CD14-positive monocyte (primary cell): Measurements from ENCODE around the gene WDPCP. TPM values are rescaled to one million over a fixed set of nuclear protein-coding genes. Genes with fewer than 3 reads are reported as not detected.

Source experiments
- DNase-seq, 3 donors: peaks; one replicate each; pipeline ENCODE4 v3.0.0-alpha.2; 2011 to 2022
- H2AFZ ChIP-seq: 2 replicates; pipeline ENCODE4 v1.6.0; 2012; ENCODE audit warnings: mild to moderate bottlenecking, low read depth, low read length, inconsistent platforms; ENCODE audit not compliant: insufficient read depth, poor library complexity, severe bottlenecking
- H3K27ac ChIP-seq, 2 donors: 1 replicate in 1 of 2; 2 replicates in 1 of 2; pipeline ENCODE4 v1.5.1; 2012 to 2013; ENCODE audit warnings: low read length in 2 of 2, control low read depth in 1 of 2, inconsistent platforms in 1 of 2, low read depth in 1 of 2, mild to moderate bottlenecking in 1 of 2
- H3K27me3 ChIP-seq, 2 donors: one replicate each; pipeline versions ENCODE4 v1.6.0 to v1.6.1; 2011 to 2013; ENCODE audit warnings: low read length in 2 of 2; ENCODE audit not compliant: control insufficient read depth in 2 of 2, insufficient read depth in 2 of 2
- H3K36me3 ChIP-seq, 2 donors: replicated peaks in 1 of 2; 1 replicate in 1 of 2; 2 replicates in 1 of 2; pipeline versions ENCODE4 v1.5.1 to v1.6.1; 2012 to 2013; ENCODE audit warnings: low read length in 2 of 2, control low read depth in 1 of 2, inconsistent platforms in 1 of 2, mild to moderate bottlenecking in 1 of 2; ENCODE audit not compliant: insufficient read depth in 2 of 2, control insufficient read depth in 1 of 2
- H3K4me1 ChIP-seq, 2 donors: 1 replicate in 1 of 2; 2 replicates in 1 of 2; pipeline versions ENCODE4 v1.5.1 to v1.6.1; 2012 to 2013; ENCODE audit warnings: low read length in 2 of 2, control low read depth in 1 of 2, inconsistent platforms in 1 of 2, mild to moderate bottlenecking in 1 of 2, moderate library complexity in 1 of 2; ENCODE audit not compliant: insufficient read depth in 2 of 2, control insufficient read depth in 1 of 2
- H3K4me2 ChIP-seq: replicated peaks from 2 replicates; pipeline ENCODE3; 2012; ENCODE audit warnings: low read length, moderate library complexity, mild to moderate bottlenecking; ENCODE audit not compliant: poor library complexity, severe bottlenecking; ENCODE audit errors: extremely low read depth
- H3K4me3 ChIP-seq, 3 experiments: fragments of 200-600 bp in 1 of 3; sonication (generic) in 1 of 3; replicated peaks in 1 of 3; 1 replicate in 2 of 3; 2 replicates in 1 of 3; pipeline ENCODE4 v1.5.1; 2011 to 2013; ENCODE audit warnings: low read length in 3 of 3, mild to moderate bottlenecking in 3 of 3, control low read depth in 2 of 3, low read depth in 2 of 3, inconsistent platforms in 1 of 3, moderate library complexity in 1 of 3
- H3K79me2 ChIP-seq: 2 replicates; pipeline ENCODE4 v1.6.0; 2012; ENCODE audit warnings: mild to moderate bottlenecking, control low read depth, inconsistent platforms, low read length, moderate library complexity; ENCODE audit not compliant: insufficient read depth
- H3K9ac ChIP-seq: 2 replicates; pipeline ENCODE4 v1.6.0; 2017; ENCODE audit warnings: low read length, mild to moderate bottlenecking; ENCODE audit not compliant: insufficient read depth, poor library complexity, severe bottlenecking
- H3K9me3 ChIP-seq, 2 donors: replicated peaks in 1 of 2; 1 replicate in 1 of 2; 2 replicates in 1 of 2; pipeline versions ENCODE4 v1.5.1 to v1.6.1; 2012 to 2013; ENCODE audit warnings: low read length in 2 of 2, control low read depth in 1 of 2; ENCODE audit not compliant: control insufficient read depth in 1 of 2, insufficient read depth in 1 of 2
- H4K20me1 ChIP-seq: 2 replicates; pipeline ENCODE4 v1.6.0; 2012; ENCODE audit warnings: mild to moderate bottlenecking, low read length, control low read depth, moderate library complexity; ENCODE audit not compliant: insufficient read depth
- H3K27ac Mint-ChIP-seq, 7 donors: one replicate each; pipeline ENCODE4 v1.8.0; 2020; ENCODE audit warnings: mild to moderate bottlenecking in 7 of 7, mixed read lengths in 7 of 7, moderate library complexity in 6 of 7, inconsistent platforms in 2 of 7
- H3K27me3 Mint-ChIP-seq, 3 donors: one replicate each; pipeline ENCODE4 v1.8.0; 2021 to 2022; ENCODE audit warnings: low read depth in 3 of 3, mild to moderate bottlenecking in 3 of 3, mixed read lengths in 3 of 3, moderate library complexity in 3 of 3, inconsistent platforms in 1 of 3
- H3K36me3 Mint-ChIP-seq, 2 donors: one replicate each; pipeline ENCODE4 v1.8.0; 2020; ENCODE audit warnings: mixed read lengths in 2 of 2, inconsistent platforms in 1 of 2, mild to moderate bottlenecking in 1 of 2
- H3K4me1 Mint-ChIP-seq: one replicate; pipeline ENCODE4 v1.8.0; 2020; ENCODE audit warnings: mild to moderate bottlenecking, mixed read lengths
- H3K4me3 Mint-ChIP-seq, 2 donors: one replicate each; pipeline ENCODE4 v1.8.0; 2020; ENCODE audit warnings: mild to moderate bottlenecking in 2 of 2, mixed read lengths in 2 of 2, moderate library complexity in 1 of 2
- H3K9me3 Mint-ChIP-seq, 7 donors: one replicate each; pipeline ENCODE4 v1.8.0; 2020 to 2022; ENCODE audit warnings: mixed read lengths in 7 of 7, mild to moderate bottlenecking in 6 of 7, moderate library complexity in 6 of 7, inconsistent platforms in 2 of 7
- WGBS: methylation state at CpG from one replicate; pipeline ENCODE4 v1.1.5; 2013; ENCODE audit warnings: missing lambda C conversion rate; ENCODE audit not compliant: insufficient coverage; 5-methylcytosine and 5-hydroxymethylcytosine counted together
- intact Hi-C, 2 donors: fragments of 100-400 bp; cut with micrococcal nuclease; formaldehyde crosslinking; loops; one replicate each; pipeline versions ENCODE4 v1.15.0 to v1.15.1; 2023
- polyA plus RNA-seq, 3 donors: library from polyadenylated mRNA; depleted of rRNA in 1 of 3; unstranded in 2 of 3; stranded (reverse) in 1 of 3; fragments of 300-500 nt in 2 of 3; fragments of >200 nt in 1 of 3; fragmentation: Illumina TruSeq in 2 of 3; gene quantifications; 1 replicate in 2 of 3; 2 replicates in 1 of 3; pipeline ENCODE4 v1.2.3, GENCODE V29; 2012 to 2021
- TF ChIP-seq, protein P1 (sequence below): fragments of 200-600 bp; IDR thresholded peaks from one replicate; pipeline ENCODE4 v1.8.0; 2022; ENCODE audit warnings: antibody characterized with exemption, mild to moderate bottlenecking

Gene WDPCP
- polyA plus RNA-seq, 3 donors: 3.3 to 5.2 (median 3.7) TPM

GRCh38 chr2:63484901-63485300, 103.4 kb downstream of the WDPCP start:
- peaks cover 0 to 15% of the 10 kb centered on the region in 2 donors for H3K36me3 ChIP-seq
- no peak overlapping the region for H3K27ac ChIP-seq
- no peaks in the 10 kb centered on the region for H3K27me3 Mint-ChIP-seq
- no peak overlapping the region for H3K4me3 ChIP-seq
- no peak overlapping the region for H3K9ac ChIP-seq
- H3K36me3 Mint-ChIP-seq: peaks cover 4 to 14% of the 10 kb centered on the region in 2 donors
- no peak for DNase-seq
- H3K4me1 ChIP-seq: no peaks in the 10 kb centered on the region
- H3K9me3 Mint-ChIP-seq: peaks cover 0 to 2% (median 0%) of the 10 kb centered on the region in 7 donors
- TF ChIP-seq, protein P1, sequence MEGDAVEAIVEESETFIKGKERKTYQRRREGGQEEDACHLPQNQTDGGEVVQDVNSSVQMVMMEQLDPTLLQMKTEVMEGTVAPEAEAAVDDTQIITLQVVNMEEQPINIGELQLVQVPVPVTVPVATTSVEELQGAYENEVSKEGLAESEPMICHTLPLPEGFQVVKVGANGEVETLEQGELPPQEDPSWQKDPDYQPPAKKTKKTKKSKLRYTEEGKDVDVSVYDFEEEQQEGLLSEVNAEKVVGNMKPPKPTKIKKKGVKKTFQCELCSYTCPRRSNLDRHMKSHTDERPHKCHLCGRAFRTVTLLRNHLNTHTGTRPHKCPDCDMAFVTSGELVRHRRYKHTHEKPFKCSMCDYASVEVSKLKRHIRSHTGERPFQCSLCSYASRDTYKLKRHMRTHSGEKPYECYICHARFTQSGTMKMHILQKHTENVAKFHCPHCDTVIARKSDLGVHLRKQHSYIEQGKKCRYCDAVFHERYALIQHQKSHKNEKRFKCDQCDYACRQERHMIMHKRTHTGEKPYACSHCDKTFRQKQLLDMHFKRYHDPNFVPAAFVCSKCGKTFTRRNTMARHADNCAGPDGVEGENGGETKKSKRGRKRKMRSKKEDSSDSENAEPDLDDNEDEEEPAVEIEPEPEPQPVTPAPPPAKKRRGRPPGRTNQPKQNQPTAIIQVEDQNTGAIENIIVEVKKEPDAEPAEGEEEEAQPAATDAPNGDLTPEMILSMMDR: no peak
- no peak overlapping the region for H3K27ac Mint-ChIP-seq
- no peak overlapping the region for H2AFZ ChIP-seq
- no peak overlapping the region for H3K4me2 ChIP-seq
- H4K20me1 ChIP-seq: no peaks in the 10 kb centered on the region
- H3K9me3 ChIP-seq: no peaks in the 10 kb centered on the region
- H3K4me3 Mint-ChIP-seq: no peak overlapping the region
- H3K27me3 ChIP-seq: no peaks in the 10 kb centered on the region
- intact Hi-C loops: no loop called here
- no peaks in the 10 kb centered on the region for H3K4me1 Mint-ChIP-seq
- no CpG with 5 or more reads among the region's 6 CpGs for WGBS
- no peaks in the 10 kb centered on the region for H3K79me2 ChIP-seq

DNA sequence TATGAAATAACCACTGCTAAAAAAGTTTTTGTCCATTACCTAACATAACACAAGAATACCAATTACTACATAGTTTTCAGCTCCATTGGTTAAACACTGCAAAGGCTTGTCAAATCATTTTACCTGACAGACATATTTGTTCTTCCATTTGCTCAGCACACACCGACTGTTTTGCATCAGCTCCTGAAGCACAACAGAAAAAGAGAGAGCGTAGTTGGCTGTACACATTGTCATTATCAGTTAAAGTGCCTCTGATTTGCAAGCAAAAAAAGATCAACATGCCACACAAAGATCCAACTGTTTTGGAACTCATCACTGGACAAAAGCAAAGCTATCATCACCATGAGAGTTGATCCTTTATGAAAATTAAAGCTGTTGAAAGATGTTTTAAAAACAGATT, 103.8 kb downstream of the WDPCP start:
- intact Hi-C loops: no loop called here
- TF ChIP-seq, protein P1: no peak
- Histone ChIP-seq H3K9me3 (no peaks in the 10 kb centered on the region), H2AFZ (no peak overlapping the region), H4K20me1 (no peaks in the 10 kb centered on the region), H3K27me3 (no peaks in the 10 kb centered on the region), H3K4me2 (no peak overlapping the region), H3K27ac (no peak overlapping the region), H3K4me1 (no peaks in the 10 kb centered on the region), H3K9ac (no peak overlapping the region), H3K79me2 (no peaks in the 10 kb centered on the region), H3K36me3 (peaks cover 0 to 15% of the 10 kb centered on the region in 2 donors), H3K4me3 (no peak overlapping the region)
- Mint-ChIP-seq H3K4me3 (no peak overlapping the region), H3K27me3 (no peaks in the 10 kb centered on the region), H3K27ac (no peak overlapping the region), H3K9me3 (peaks cover 0 to 2% (median 0%) of the 10 kb centered on the region in 7 donors), H3K4me1 (no peaks in the 10 kb centered on the region), H3K36me3 (peaks cover 4 to 14% of the 10 kb centered on the region in 2 donors)
- no peak for DNase-seq
- WGBS: 100% methylated on average over 2 of the region's 2 CpGs
